ENCODE results near the gene ARHGEF40. TPM values are rescaled to one million over a fixed set of nuclear protein-coding genes. Genes with fewer than 3 reads are reported as not detected.

ARHGEF40 gene
- total RNA-seq, 2 experiments from 2014 or later: 1.2 to 1.3 TPM

DNA sequence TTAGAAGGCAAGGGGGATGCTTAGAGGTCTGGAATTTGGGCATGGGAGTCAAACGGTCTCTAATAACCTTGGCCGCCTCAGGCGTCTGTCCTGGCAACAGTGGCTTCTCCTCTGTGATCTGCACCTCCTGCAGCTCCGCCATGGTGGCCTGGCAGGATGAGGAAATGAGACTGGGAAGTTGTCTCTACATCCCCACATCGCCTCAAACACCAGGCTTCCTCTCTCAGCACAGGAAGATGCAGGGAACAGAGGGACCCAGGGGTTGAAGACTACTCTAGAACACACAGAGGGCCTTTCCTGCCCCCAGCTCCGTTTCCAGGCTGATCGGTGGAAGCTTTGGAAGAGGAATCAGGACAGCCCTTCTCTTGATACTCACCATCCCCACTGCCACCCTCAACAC lies 46.9 kb upstream of the ARHGEF40 start:
- no peak for ATAC-seq (ENCODE audit: poor library complexity)
- Mint-ChIP-seq H3K27ac (no peak overlapping the region), H3K9me3 (no peaks in the 10 kb centered on the region), H3K4me3 (peak overlapping the region; percentile 93), H3K36me3 (ENCODE audit: low read depth) (peaks cover 34% of the 10 kb centered on the region), H3K27me3 (no peaks in the 10 kb centered on the region), H3K4me1 (ENCODE audit: low read depth) (peaks cover 21% of the 10 kb centered on the region)
- Histone ChIP-seq H3K9me3 (ENCODE audit: control insufficient read depth in 1 of 2, insufficient read depth in 1 of 2, low read length in 2 of 2) (no peaks in the 10 kb centered on the region), H3K4me3 (ENCODE audit: low read length) (no peak overlapping the region), H3K36me3 (ENCODE audit: insufficient read depth, low read length) (peaks cover 19% of the 10 kb centered on the region), H3K27ac (ENCODE audit: low read depth in 1 of 2, low read length in 2 of 2) (no peak overlapping the region), H3K27me3 (ENCODE audit: control insufficient read depth in 1 of 2, insufficient read depth in 2 of 2, low read length in 2 of 2) (no peaks in the 10 kb centered on the region), H3K4me1 (ENCODE audit: insufficient read depth, low read length) (peaks cover 28% of the 10 kb centered on the region)
- no peak for DNase-seq
- POLR2A ChIA-PET: interaction anchor here (2.4 kb wide), 1 partner anchor 8 kb away, joined by 19 read pairs; no protein-coding TSS in a partner anchor
- TF ChIP-seq, protein P1, sequence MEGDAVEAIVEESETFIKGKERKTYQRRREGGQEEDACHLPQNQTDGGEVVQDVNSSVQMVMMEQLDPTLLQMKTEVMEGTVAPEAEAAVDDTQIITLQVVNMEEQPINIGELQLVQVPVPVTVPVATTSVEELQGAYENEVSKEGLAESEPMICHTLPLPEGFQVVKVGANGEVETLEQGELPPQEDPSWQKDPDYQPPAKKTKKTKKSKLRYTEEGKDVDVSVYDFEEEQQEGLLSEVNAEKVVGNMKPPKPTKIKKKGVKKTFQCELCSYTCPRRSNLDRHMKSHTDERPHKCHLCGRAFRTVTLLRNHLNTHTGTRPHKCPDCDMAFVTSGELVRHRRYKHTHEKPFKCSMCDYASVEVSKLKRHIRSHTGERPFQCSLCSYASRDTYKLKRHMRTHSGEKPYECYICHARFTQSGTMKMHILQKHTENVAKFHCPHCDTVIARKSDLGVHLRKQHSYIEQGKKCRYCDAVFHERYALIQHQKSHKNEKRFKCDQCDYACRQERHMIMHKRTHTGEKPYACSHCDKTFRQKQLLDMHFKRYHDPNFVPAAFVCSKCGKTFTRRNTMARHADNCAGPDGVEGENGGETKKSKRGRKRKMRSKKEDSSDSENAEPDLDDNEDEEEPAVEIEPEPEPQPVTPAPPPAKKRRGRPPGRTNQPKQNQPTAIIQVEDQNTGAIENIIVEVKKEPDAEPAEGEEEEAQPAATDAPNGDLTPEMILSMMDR (IDR thresholded peaks at IDR 0.05): no peak
- CTCF ChIA-PET: interaction anchor here (1.4 to 2.5 kb wide), 3 partner anchors 8 to 81 kb away, joined by 3 to 14 read pairs (median 8); no protein-coding TSS in a partner anchor
- intact Hi-C loops (cut with DNase I, micrococcal nuclease): no loop called here

DNA sequence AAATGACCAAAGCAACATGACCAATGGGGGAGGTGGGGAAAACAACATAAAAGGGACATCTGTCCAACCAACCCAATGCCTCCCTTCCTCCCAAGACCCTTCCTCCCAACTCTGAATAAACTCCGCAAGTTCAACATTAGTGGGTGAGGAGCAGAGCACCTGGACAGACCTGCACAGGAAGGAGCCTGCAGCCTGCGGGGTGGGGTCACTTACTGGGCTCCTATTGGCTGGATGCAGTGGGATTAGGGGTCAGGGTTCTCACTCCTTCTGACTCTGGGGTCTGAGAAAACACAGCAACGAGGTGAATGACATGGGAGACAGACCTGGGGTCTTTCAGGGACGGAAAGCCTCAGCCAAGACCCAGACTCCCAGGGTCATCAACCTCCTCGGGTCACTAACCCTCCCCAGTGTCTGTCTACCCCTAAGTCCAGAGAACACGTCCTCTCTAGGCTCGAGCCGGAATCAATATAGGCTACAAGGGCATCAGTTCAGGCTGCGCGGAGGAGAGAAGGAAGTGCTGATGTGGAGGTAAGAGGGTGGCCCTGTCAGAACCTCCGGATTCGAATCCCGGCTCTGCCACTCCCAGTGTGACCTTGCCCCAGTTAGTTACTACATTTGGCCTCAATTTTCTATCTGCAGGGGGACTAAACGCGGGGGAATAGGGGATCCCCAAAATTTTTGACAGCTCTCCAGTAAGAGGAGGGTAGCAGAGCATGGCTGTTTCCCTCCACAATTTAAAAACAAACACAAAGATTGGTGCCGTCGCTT lies 46.1 kb upstream of the ARHGEF40 start:
- ChIA-PET POLR2A (interaction anchor here (1.1 to 2.4 kb wide), 2 partner anchors 9 to 340 kb away, joined by 3 to 19 read pairs; partner anchors contain the start of gene RNASE4), CTCF (interaction anchor here (1.1 to 2.5 kb wide), 4 partner anchors 9 to 80 kb away, joined by 3 to 14 read pairs (median 6); no protein-coding TSS in a partner anchor)
- H3K27ac Mint-ChIP-seq: peak overlapping the region; percentile 74
- Histone ChIP-seq H3K36me3 (ENCODE audit: insufficient read depth, low read length) (peaks cover 15% of the 10 kb centered on the region), H3K27me3 (ENCODE audit: control insufficient read depth in 1 of 2, insufficient read depth in 2 of 2, low read length in 2 of 2) (no peaks in the 10 kb centered on the region), H3K4me3 (ENCODE audit: low read length) (peak overlapping the region; percentile 94), H3K27ac (ENCODE audit: low read depth in 1 of 2, low read length in 2 of 2) (no peak overlapping the region), H3K4me1 (ENCODE audit: insufficient read depth, low read length) (peaks cover 28% of the 10 kb centered on the region), H3K9me3 (ENCODE audit: control insufficient read depth in 1 of 2, insufficient read depth in 1 of 2, low read length in 2 of 2) (no peaks in the 10 kb centered on the region)
- H3K4me3 Mint-ChIP-seq: peak overlapping the region; percentile 93
- peaks cover 21% of the 10 kb centered on the region for H3K4me1 Mint-ChIP-seq (ENCODE audit: low read depth)
- peaks cover 26% of the 10 kb centered on the region for H3K36me3 Mint-ChIP-seq (ENCODE audit: low read depth)
- ATAC-seq (ENCODE audit: poor library complexity): no peak
- TF ChIP-seq, protein P1 (IDR thresholded peaks at IDR 0.05): no peak
- DNase-seq: peak in 7 of 14 experiments; percentile 13 to 45 (median 40)
- intact Hi-C loops (cut with DNase I, micrococcal nuclease): no loop called here
- H3K27me3 Mint-ChIP-seq: no peaks in the 10 kb centered on the region
- no peaks in the 10 kb centered on the region for H3K9me3 Mint-ChIP-seq

DNA sequence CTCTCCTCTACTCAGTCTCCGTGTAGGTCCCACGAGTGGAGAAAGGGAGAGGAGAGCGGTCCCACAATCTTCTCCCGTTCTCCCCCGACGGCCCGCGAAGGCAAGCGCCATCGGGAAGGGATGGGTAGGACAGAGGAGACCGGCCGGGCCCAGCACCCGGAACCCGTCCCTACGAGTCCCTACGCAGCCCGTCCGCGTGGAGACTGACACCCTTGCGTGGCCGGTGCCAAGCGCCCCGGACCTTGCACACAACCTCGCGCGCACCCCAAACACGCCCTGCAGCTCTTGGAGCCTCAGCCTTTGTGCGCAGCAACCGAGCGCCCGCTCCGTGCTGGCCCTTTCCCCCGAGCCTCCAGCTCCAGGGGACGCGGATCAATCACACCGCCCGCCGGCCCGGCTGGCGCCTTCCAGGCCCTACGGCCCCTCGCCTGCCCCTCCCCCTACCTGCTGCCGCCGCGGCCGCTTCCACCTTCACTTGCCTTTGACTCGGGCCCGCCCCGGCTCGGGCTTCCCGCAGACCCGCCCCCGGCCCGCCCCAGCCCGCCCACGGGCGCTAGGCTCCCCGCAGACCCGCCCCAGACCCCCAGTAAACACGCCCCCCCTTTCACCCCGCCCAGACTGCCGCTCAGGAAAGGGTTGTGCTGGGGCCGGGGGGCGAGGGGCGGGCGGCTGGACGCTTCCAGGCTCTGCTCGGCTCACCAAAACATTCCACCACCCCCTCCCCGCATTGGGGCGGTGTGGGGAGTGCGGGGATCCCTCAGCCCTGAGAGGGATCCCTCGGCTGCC lies 45.3 kb upstream of the ARHGEF40 start, which contains the start of gene NDRG2:
TSS of gene NDRG2 (minus strand) at position 477 of the 786 bp plus-strand sequence. CDS start 1,746 bp downstream, outside the sequence.
- peaks cover 18% of the 10 kb centered on the region for H3K36me3 Mint-ChIP-seq (ENCODE audit: low read depth)
- no peaks in the 10 kb centered on the region for H3K27me3 ChIP-seq (ENCODE audit: control insufficient read depth in 1 of 2, insufficient read depth in 2 of 2, low read length in 2 of 2)
- peaks cover 8% of the 10 kb centered on the region for H3K36me3 ChIP-seq (ENCODE audit: insufficient read depth, low read length)
- H3K9me3 ChIP-seq (ENCODE audit: control insufficient read depth in 1 of 2, insufficient read depth in 1 of 2, low read length in 2 of 2): no peaks in the 10 kb centered on the region
- no peaks in the 10 kb centered on the region for H3K9me3 Mint-ChIP-seq
- no peak within 1 kb of the TSS for H3K27ac ChIP-seq (ENCODE audit: low read depth in 1 of 2, low read length in 2 of 2)
- peak within 1 kb of the TSS; percentile 93 for H3K4me3 Mint-ChIP-seq
- peak within 1 kb of the TSS; percentile 94 for H3K4me3 ChIP-seq (ENCODE audit: low read length)
- CTCF ChIA-PET: interaction anchor here (1.1 to 2.6 kb wide), 4 partner anchors 10 to 79 kb away, joined by 4 to 14 read pairs (median 8); no protein-coding TSS in a partner anchor
- H3K27me3 Mint-ChIP-seq: no peaks in the 10 kb centered on the region
- peaks cover 21% of the 10 kb centered on the region for H3K4me1 Mint-ChIP-seq (ENCODE audit: low read depth)
- intact Hi-C loops (cut with DNase I, micrococcal nuclease): no loop called here
- peak within 1 kb of the TSS; percentile 74 for H3K27ac Mint-ChIP-seq
- DNase-seq (peak; percentile 66 to 89 (median 78)), ATAC-seq (ENCODE audit: poor library complexity) (peak; percentile 88)
- TF ChIP-seq, protein P1 (IDR thresholded peaks at IDR 0.05): no peak
- POLR2A ChIA-PET: interaction anchor here (1.1 to 2.4 kb wide), 2 partner anchors 9 to 341 kb away, joined by 3 to 19 read pairs; partner anchors contain the start of gene RNASE4
- peaks cover 28% of the 10 kb centered on the region for H3K4me1 ChIP-seq (ENCODE audit: insufficient read depth, low read length)
